Hepatocyte (in vitro differentiated cells): ENCODE results near the gene FBXW5. TPM values are rescaled to one million over a fixed set of nuclear protein-coding genes. Genes with fewer than 3 reads are reported as not detected.

Experiments used
- DNase-seq: peaks from one replicate; pipeline ENCODE4 v3.0.0-alpha.2; 2016; ENCODE audit warnings: low spot score
- H2AFZ ChIP-seq: fragments of 200-600 bp; sonication (generic); 2 replicates; pipeline ENCODE4 v1.6.0; 2016; ENCODE audit warnings: antibody characterized with exemption, mild to moderate bottlenecking
- H3K27ac ChIP-seq: fragments of 200-600 bp; sonication (generic); 2 replicates; pipeline ENCODE4 v1.5.1; 2016; ENCODE audit warnings: mild to moderate bottlenecking
- H3K27me3 ChIP-seq: fragments of 200-600 bp; sonication (generic); 2 replicates; pipeline ENCODE4 v1.6.1; 2016
- H3K36me3 ChIP-seq: fragments of 200-600 bp; sonication (generic); replicated peaks from 2 replicates; pipeline ENCODE4 v1.5.1; 2016; ENCODE audit warnings: low read depth; ENCODE audit not compliant: insufficient read depth
- H3K4me1 ChIP-seq: fragments of 200-600 bp; sonication (generic); 2 replicates; pipeline ENCODE4 v1.5.1; 2016; ENCODE audit warnings: mild to moderate bottlenecking, moderate library complexity; ENCODE audit not compliant: insufficient read depth
- H3K4me2 ChIP-seq: fragments of 200-600 bp; sonication (generic); 2 replicates; pipeline ENCODE4 v1.6.0; 2016
- H3K4me3 ChIP-seq: fragments of 200-600 bp; sonication (generic); 2 replicates; pipeline ENCODE4 v1.5.1; 2016; ENCODE audit warnings: mild to moderate bottlenecking
- H3K79me2 ChIP-seq: fragments of 200-600 bp; sonication (generic); 2 replicates; pipeline ENCODE4 v1.6.0; 2017; ENCODE audit warnings: mild to moderate bottlenecking
- H3K9me2 ChIP-seq: fragments of 200-600 bp; sonication (generic); replicated peaks from 2 replicates; pipeline ENCODE4 v1.6.0; 2017; ENCODE audit warnings: mild to moderate bottlenecking; ENCODE audit not compliant: insufficient read depth
- H3K9me3 ChIP-seq: fragments of 200-600 bp; sonication (generic); 2 replicates; pipeline ENCODE4 v1.5.1; 2016; ENCODE audit warnings: low read depth, mild to moderate bottlenecking
- H4K20me1 ChIP-seq: fragments of 200-600 bp; sonication (generic); 2 replicates; pipeline ENCODE4 v1.6.0; 2016; ENCODE audit warnings: mild to moderate bottlenecking; ENCODE audit not compliant: insufficient read depth, poor library complexity, severe bottlenecking
- CTCF ChIP-seq: fragments of 200-600 bp; sonication (generic); IDR thresholded peaks from 2 replicates; pipeline ENCODE4 v1.5.1; 2016; ENCODE audit warnings: antibody characterized with exemption, mild to moderate bottlenecking; ENCODE audit not compliant: poor library complexity
- EZH2 ChIP-seq: fragments of 200-600 bp; sonication (generic); IDR thresholded peaks from 2 replicates; pipeline ENCODE4 v1.6.1; 2016; ENCODE audit warnings: antibody characterized with exemption, mild to moderate bottlenecking, borderline replicate concordance
- EZH2phosphoT487 ChIP-seq: fragments of 200-600 bp; sonication (generic); IDR thresholded peaks from one replicate; pipeline ENCODE4 v1.6.1; 2018; ENCODE audit warnings: antibody characterized with exemption, mild to moderate bottlenecking, low read depth, moderate library complexity; ENCODE audit not compliant: unreplicated experiment, severe bottlenecking
- WGBS: methylation state at CpG from one replicate; pipeline ENCODE4 v1.1.6; 2016; ENCODE audit warnings: low lambda C conversion rate; ENCODE audit errors: missing lambda C conversion rate; 5-methylcytosine and 5-hydroxymethylcytosine counted together
- polyA plus RNA-seq: library from polyadenylated mRNA; unstranded; fragments of >200 nt; fragmentation: Nextera tagmentation; extraction: Ambion mirVana; gene quantifications from 2 replicates; pipeline ENCODE4 v1.2.1, GENCODE V29; 2016
- total RNA-seq: library from RNA; depleted of rRNA; stranded (reverse); fragments of >200 nt; gene quantifications from 2 replicates; pipeline ENCODE4 v1.2.3, GENCODE V29; 2014

Gene FBXW5
- total and polyA plus RNA-seq, 2 experiments from 2014 or later, result 141 to 172 TPM

GRCh38 chr9:136906266-136906665, 38.3 kb downstream of the FBXW5 start:
- Histone ChIP-seq H3K4me3 (no peak overlapping the region), H4K20me1 (no peaks in the 10 kb centered on the region), H3K4me1 (peaks cover 7% of the 10 kb centered on the region), H3K79me2 (no peaks in the 10 kb centered on the region), H3K9me3 (no peaks in the 10 kb centered on the region), H3K27ac (no peak overlapping the region), H3K4me2 (no peak overlapping the region), H3K27me3 (no peaks in the 10 kb centered on the region), H3K9me2 (no peaks in the 10 kb centered on the region), H2AFZ (no peak overlapping the region), H3K36me3 (no peaks in the 10 kb centered on the region)
- DNase-seq, result no peak
- TF ChIP-seq EZH2, result no peak
- no peak for TF ChIP-seq EZH2phosphoT487
- TF ChIP-seq CTCF, result no peak
- WGBS, result 89% methylated on average over 4 of the region's 4 CpGs

- WGBS, result 95% methylated on average over 12 of the region's 12 CpGs
- Histone ChIP-seq H3K9me3 (no peaks in the 10 kb centered on the region), H3K9me2 (no peaks in the 10 kb centered on the region), H3K79me2 (no peaks in the 10 kb centered on the region), H3K4me2 (no peak overlapping the region), H2AFZ (no peak overlapping the region), H3K27me3 (no peaks in the 10 kb centered on the region), H3K4me1 (peaks cover 7% of the 10 kb centered on the region), H3K4me3 (no peak overlapping the region), H3K36me3 (no peaks in the 10 kb centered on the region), H3K27ac (peak overlapping the region; percentile 69), H4K20me1 (no peaks in the 10 kb centered on the region)
- TF ChIP-seq CTCF (no peak), EZH2 (no peak), EZH2phosphoT487 (no peak)
- DNase-seq, result no peak
Observed at GRCh38 chr9:136903041-136903554, 41.4 kb downstream of the FBXW5 start.

GRCh38 chr9:136902259-136902821, 42.2 kb downstream of the FBXW5 start:
- H3K9me3 ChIP-seq, result no peaks in the 10 kb centered on the region
- 87% methylated on average over 15 of the region's 15 CpGs for WGBS
- no peaks in the 10 kb centered on the region for H3K79me2 ChIP-seq
- no peaks in the 10 kb centered on the region for H3K9me2 ChIP-seq
- no peaks in the 10 kb centered on the region for H3K36me3 ChIP-seq
- no peaks in the 10 kb centered on the region for H3K27me3 ChIP-seq
- TF ChIP-seq EZH2, result no peak
- no peak for TF ChIP-seq CTCF
- TF ChIP-seq EZH2phosphoT487, result no peak
- peaks cover 7% of the 10 kb centered on the region for H3K4me1 ChIP-seq
- H4K20me1 ChIP-seq, result no peaks in the 10 kb centered on the region
- peak overlapping the region; percentile 92 for H3K27ac ChIP-seq
- H3K4me3 ChIP-seq, result no peak overlapping the region
- H2AFZ ChIP-seq, result no peak overlapping the region
- no peak overlapping the region for H3K4me2 ChIP-seq
- peak; percentile 79 for DNase-seq
